Neural cell (in vitro differentiated cells): Measurements from ENCODE around the gene TNFRSF12A.

Experiments
- EP300 ChIP-seq: fragments of 450-650 bp; conservative IDR thresholded peaks from 2 replicates; pipeline ENCODE4 v1.6.1; 2014; ENCODE audit warnings: antibody characterized with exemption, mild to moderate bottlenecking, moderate library complexity; ENCODE audit not compliant: poor library complexity, severe bottlenecking
- EZH2 ChIP-seq: fragments of 200-600, 300-800 bp; shearing (Covaris generic), sonication (generic); IDR thresholded peaks from 2 replicates; pipeline ENCODE4 v1.6.1; 2014; ENCODE audit warnings: antibody characterized with exemption, low read length, borderline replicate concordance, mild to moderate bottlenecking; ENCODE audit not compliant: insufficient read depth, poor library complexity, severe bottlenecking
- MXI1 ChIP-seq: fragments of 450-650 bp; conservative IDR thresholded peaks from 2 replicates; pipeline ENCODE4 v1.6.1; 2014; ENCODE audit warnings: antibody characterized with exemption, mild to moderate bottlenecking; ENCODE audit not compliant: poor library complexity, severe bottlenecking
- RAD21 ChIP-seq: fragments of 450-650 bp; conservative IDR thresholded peaks from 2 replicates; pipeline ENCODE4 v1.6.1; 2014; ENCODE audit warnings: antibody characterized with exemption, mild to moderate bottlenecking, moderate library complexity
- SMC3 ChIP-seq: fragments of 450-650 bp; conservative IDR thresholded peaks from 2 replicates; pipeline ENCODE4 v1.6.1; 2014; ENCODE audit warnings: antibody characterized with exemption, mild to moderate bottlenecking, moderate library complexity; ENCODE audit not compliant: poor library complexity
- TAF1 ChIP-seq: IDR thresholded peaks from 2 replicates; pipeline ENCODE4 v1.6.1; 2012; ENCODE audit warnings: low read depth
- TF ChIP-seq, protein P1 (sequence below): fragments of 450-650 bp; IDR thresholded peaks from 2 replicates; pipeline ENCODE4 v1.5.1; 2014; ENCODE audit warnings: antibody characterized with exemption, mild to moderate bottlenecking, moderate library complexity; ENCODE audit not compliant: poor library complexity, severe bottlenecking

DNA sequence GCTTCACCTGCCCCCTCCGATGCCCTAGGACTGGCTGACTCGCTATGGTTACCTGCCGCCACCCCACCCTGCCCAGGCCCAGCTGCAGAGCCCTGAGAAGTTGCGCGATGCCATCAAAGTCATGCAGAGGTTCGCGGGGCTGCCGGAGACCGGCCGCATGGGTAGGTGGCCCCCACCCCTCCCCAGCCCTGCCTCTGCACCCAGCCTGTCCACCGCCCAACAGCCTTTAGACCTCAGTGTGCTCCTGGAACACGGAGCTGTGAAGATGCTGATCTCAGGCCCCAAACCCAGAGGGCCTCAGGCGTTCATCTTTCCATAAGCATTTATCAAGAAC lies 27.2 kb downstream of the TNFRSF12A start:
- TF ChIP-seq, protein P1, sequence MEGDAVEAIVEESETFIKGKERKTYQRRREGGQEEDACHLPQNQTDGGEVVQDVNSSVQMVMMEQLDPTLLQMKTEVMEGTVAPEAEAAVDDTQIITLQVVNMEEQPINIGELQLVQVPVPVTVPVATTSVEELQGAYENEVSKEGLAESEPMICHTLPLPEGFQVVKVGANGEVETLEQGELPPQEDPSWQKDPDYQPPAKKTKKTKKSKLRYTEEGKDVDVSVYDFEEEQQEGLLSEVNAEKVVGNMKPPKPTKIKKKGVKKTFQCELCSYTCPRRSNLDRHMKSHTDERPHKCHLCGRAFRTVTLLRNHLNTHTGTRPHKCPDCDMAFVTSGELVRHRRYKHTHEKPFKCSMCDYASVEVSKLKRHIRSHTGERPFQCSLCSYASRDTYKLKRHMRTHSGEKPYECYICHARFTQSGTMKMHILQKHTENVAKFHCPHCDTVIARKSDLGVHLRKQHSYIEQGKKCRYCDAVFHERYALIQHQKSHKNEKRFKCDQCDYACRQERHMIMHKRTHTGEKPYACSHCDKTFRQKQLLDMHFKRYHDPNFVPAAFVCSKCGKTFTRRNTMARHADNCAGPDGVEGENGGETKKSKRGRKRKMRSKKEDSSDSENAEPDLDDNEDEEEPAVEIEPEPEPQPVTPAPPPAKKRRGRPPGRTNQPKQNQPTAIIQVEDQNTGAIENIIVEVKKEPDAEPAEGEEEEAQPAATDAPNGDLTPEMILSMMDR, result no peak
- TF ChIP-seq EP300, result no peak
- TF ChIP-seq EZH2, result no peak
- no peak for TF ChIP-seq TAF1
- TF ChIP-seq MXI1, result no peak
- no peak for TF ChIP-seq SMC3
- no peak for TF ChIP-seq RAD21
